ENCODE results near the gene ABTB2.

DNA sequence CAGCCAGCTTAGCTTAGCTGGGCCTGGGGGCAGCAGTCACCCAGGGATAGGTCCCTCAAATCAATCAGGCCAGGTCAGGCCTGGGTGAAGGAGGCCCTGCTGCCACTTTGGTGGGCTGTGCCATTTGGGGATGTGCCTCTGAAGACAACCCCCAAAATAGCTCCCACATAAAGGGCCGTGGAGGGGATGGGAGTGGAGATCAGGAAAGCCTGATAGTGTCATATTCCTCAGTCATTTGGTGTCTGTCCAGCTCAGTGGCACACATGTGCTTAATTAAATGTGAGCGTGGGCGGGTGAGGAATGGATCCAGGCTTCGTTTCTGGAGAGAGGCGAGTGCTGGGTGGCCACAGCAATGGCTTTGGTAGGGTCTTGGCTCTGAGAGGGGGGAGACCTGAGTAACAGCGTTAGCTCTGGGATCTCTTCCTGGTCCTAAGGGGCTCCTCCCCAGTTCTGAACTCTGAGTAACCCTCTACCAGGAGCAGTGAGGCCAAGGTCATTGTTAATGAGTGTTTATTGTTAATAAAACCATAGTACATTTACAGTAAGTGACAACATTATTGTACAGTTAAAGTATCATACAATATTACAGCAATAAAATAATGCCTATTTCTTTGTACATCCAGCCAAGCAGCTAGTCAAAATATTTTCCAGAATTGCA, 207.2 kb downstream of the ABTB2 start:
- TF ChIP-seq, protein P1, sequence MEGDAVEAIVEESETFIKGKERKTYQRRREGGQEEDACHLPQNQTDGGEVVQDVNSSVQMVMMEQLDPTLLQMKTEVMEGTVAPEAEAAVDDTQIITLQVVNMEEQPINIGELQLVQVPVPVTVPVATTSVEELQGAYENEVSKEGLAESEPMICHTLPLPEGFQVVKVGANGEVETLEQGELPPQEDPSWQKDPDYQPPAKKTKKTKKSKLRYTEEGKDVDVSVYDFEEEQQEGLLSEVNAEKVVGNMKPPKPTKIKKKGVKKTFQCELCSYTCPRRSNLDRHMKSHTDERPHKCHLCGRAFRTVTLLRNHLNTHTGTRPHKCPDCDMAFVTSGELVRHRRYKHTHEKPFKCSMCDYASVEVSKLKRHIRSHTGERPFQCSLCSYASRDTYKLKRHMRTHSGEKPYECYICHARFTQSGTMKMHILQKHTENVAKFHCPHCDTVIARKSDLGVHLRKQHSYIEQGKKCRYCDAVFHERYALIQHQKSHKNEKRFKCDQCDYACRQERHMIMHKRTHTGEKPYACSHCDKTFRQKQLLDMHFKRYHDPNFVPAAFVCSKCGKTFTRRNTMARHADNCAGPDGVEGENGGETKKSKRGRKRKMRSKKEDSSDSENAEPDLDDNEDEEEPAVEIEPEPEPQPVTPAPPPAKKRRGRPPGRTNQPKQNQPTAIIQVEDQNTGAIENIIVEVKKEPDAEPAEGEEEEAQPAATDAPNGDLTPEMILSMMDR (IDR thresholded peaks at IDR 0.05; ENCODE audit: insufficient read depth, low read length) = no peak
- TF ChIP-seq POLR2AphosphoS5 (IDR thresholded peaks at IDR 0.05; ENCODE audit: low read depth) (no peak), SPI1 (IDR thresholded peaks at IDR 0.05; ENCODE audit: borderline replicate concordance, low read depth) (no peak)
- TF ChIP-seq, protein P2, sequence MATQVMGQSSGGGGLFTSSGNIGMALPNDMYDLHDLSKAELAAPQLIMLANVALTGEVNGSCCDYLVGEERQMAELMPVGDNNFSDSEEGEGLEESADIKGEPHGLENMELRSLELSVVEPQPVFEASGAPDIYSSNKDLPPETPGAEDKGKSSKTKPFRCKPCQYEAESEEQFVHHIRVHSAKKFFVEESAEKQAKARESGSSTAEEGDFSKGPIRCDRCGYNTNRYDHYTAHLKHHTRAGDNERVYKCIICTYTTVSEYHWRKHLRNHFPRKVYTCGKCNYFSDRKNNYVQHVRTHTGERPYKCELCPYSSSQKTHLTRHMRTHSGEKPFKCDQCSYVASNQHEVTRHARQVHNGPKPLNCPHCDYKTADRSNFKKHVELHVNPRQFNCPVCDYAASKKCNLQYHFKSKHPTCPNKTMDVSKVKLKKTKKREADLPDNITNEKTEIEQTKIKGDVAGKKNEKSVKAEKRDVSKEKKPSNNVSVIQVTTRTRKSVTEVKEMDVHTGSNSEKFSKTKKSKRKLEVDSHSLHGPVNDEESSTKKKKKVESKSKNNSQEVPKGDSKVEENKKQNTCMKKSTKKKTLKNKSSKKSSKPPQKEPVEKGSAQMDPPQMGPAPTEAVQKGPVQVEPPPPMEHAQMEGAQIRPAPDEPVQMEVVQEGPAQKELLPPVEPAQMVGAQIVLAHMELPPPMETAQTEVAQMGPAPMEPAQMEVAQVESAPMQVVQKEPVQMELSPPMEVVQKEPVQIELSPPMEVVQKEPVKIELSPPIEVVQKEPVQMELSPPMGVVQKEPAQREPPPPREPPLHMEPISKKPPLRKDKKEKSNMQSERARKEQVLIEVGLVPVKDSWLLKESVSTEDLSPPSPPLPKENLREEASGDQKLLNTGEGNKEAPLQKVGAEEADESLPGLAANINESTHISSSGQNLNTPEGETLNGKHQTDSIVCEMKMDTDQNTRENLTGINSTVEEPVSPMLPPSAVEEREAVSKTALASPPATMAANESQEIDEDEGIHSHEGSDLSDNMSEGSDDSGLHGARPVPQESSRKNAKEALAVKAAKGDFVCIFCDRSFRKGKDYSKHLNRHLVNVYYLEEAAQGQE (IDR thresholded peaks at IDR 0.05; ENCODE audit: insufficient replicate concordance, low read depth) = no peak
